LNCAP (cell line): ENCODE measurements around the gene CORO2A.

Source experiments
- CTCF ChIP-seq: fragments of 450-650 bp; IDR thresholded peaks from 2 replicates; pipeline ENCODE4 v1.5.1; 2017; ENCODE audit warnings: mild to moderate bottlenecking

Gene CORO2A

GRCh38 chr9:98172604-98173003 is 19.8 kb downstream of the CORO2A start:
- no peak for TF ChIP-seq CTCF

GRCh38 chr9:98171176-98171925 is 21.1 kb downstream of the CORO2A start:
- TF ChIP-seq CTCF: no peak

GRCh38 chr9:98168941-98169488 is 23.4 kb downstream of the CORO2A start:
- no peak for TF ChIP-seq CTCF

GRCh38 chr9:98168153-98168780 is 24.2 kb downstream of the CORO2A start:
- TF ChIP-seq CTCF: no peak

DNA sequence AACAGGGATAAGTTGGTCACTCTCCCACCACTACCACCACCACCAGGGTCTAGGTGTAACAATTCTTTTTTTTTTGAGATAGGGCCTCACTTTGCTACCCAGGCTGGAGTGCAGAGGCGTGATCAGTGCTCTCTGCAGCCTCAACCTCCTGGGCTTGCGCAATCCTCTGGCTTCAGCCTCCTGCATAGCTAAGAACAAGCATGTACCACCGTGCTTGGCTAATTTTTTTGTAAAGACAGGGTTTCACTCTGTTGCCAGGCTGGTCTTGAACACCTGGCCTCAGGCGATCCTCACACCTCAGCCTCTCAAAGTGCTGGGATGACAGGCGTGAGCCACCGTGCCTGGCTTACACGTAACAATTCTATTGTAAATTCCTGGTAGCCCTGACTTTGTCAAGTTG is 27.5 kb downstream of the CORO2A start:
- TF ChIP-seq CTCF: no peak

DNA sequence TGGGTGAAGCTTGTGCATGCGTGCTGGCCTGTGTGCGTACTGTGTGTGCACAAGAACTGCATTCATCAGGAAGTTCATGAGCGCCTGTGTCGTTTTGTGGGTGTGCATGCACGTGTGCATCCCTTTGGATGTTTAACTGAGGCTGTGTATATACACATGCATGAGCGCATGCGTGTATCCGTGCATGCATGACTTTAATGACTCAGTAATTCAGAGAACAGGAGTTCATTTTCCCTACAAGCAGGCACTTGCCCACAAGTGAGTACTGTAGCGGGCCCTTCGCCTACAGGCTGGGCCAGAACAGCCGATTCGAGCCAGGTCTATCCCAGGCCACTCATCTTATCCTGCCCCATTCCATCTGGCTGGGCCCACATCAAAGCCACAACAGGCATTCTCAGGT is 29.8 kb downstream of the CORO2A start:
- no peak for TF ChIP-seq CTCF

- TF ChIP-seq CTCF: no peak
Observed at GRCh38 chr9:98161851-98162250, 30.6 kb downstream of the CORO2A start.
